HepG2 (cell line): ENCODE results near the gene SPACA4. TPM values are rescaled to one million over a fixed set of nuclear protein-coding genes. Genes with fewer than 3 reads are reported as not detected.
A peak's percentile ranks its signal among the peaks of the same experiment; 100 is the strongest.

Experiments
- ARID3A ChIP-seq: IDR thresholded peaks from 2 replicates; pipeline ENCODE4 v1.6.1; 2012; ENCODE audit warnings: low read depth, low read length, improper control_type of control experiment
- BCL6 ChIP-seq: IDR thresholded peaks from 2 replicates; pipeline ENCODE4 v1.6.1; 2016; ENCODE audit warnings: missing genetic modification reagents, missing compliant biosample characterization
- DPF2 ChIP-seq: sonication (generic); formaldehyde crosslinking; IDR thresholded peaks from 2 replicates; pipeline ENCODE4 v1.4.0; 2020; ENCODE audit warnings: mild to moderate bottlenecking, low read depth, missing genetic modification reagents, borderline replicate concordance
- HNF1B ChIP-seq: sonication (generic); formaldehyde crosslinking; IDR thresholded peaks from 2 replicates; pipeline ENCODE4 v1.5.1; 2020; ENCODE audit warnings: mild to moderate bottlenecking, moderate library complexity, missing genetic modification reagents
- NFKB2 ChIP-seq: sonication (generic); formaldehyde crosslinking; IDR thresholded peaks from 2 replicates; pipeline ENCODE4 v1.4.0; 2020; ENCODE audit warnings: missing genetic modification reagents, borderline replicate concordance
- ONECUT2 ChIP-seq: sonication (generic); formaldehyde crosslinking; IDR thresholded peaks from 2 replicates; pipeline ENCODE4 v1.4.0; 2020; ENCODE audit warnings: missing genetic modification reagents
- PBX2 ChIP-seq: IDR thresholded peaks from 2 replicates; pipeline ENCODE4 v1.6.1; 2016; ENCODE audit warnings: control low read depth
- PLSCR1 ChIP-seq: sonication (generic); formaldehyde crosslinking; IDR thresholded peaks from 2 replicates; pipeline ENCODE4 v1.5.0; 2020; ENCODE audit warnings: missing genetic modification reagents, mild to moderate bottlenecking, borderline replicate concordance
- RNF219 ChIP-seq: sonication (generic); formaldehyde crosslinking; IDR thresholded peaks from 2 replicates; pipeline ENCODE4 v1.5.0; 2020; ENCODE audit warnings: mild to moderate bottlenecking, missing genetic modification reagents
- SNAI1 ChIP-seq: sonication (generic); formaldehyde crosslinking; IDR thresholded peaks from 2 replicates; pipeline ENCODE4 v1.5.0; 2020; ENCODE audit warnings: mild to moderate bottlenecking, missing genetic modification reagents, borderline replicate concordance
- STAT6 ChIP-seq: sonication (generic); formaldehyde crosslinking; IDR thresholded peaks from 2 replicates; pipeline ENCODE4 v1.4.0; 2020; ENCODE audit warnings: missing genetic modification reagents, mild to moderate bottlenecking, borderline replicate concordance
- U2AF1 ChIP-seq: fragments of 200-400 bp; formaldehyde crosslinking; optimal IDR thresholded peaks from 2 replicates; pipeline ENCODE3; 2017; ENCODE audit warnings: mild to moderate bottlenecking, low read depth, low read length
- ZNF18 ChIP-seq: sonication (generic); formaldehyde crosslinking; IDR thresholded peaks from 2 replicates; pipeline ENCODE4 v1.8.0; 2022; ENCODE audit warnings: mild to moderate bottlenecking, missing genetic modification reagents; ENCODE audit not compliant: insufficient replicate concordance
- polyA plus RNA-seq, 8 experiments: library from polyadenylated mRNA; depleted of rRNA in 3 of 8; stranded (reverse) in 7 of 8; unstranded in 1 of 8; fragments of >200 nt; fragmentation: Illumina TruSeq in 4 of 8; extraction: Trizol in 4 of 8; gene quantifications; 2 replicates each; pipeline versions ENCODE4 v1.2.1 to v1.2.3, GENCODE V29; 2011 to 2016; ENCODE audit warnings: low read depth in 4 of 8, missing spikeins in 1 of 8, mixed read lengths in 1 of 8; ENCODE audit not compliant: insufficient read depth in 1 of 8
- total RNA-seq, 5 experiments: library from RNA; depleted of rRNA; stranded (reverse); fragments of >200 nt; fragmentation: Illumina TruSeq; extraction: Trizol; gene quantifications; 2 replicates each; pipeline ENCODE4 v1.2.3, GENCODE V29; 2016; ENCODE audit warnings: low read depth in 1 of 5

SPACA4 gene
- total and polyA plus RNA-seq, 2 of the 13 experiments (the other 11 are each of a cell fraction or from before 2014, with no cell fraction given), result not detected

- TF ChIP-seq ZNF18 (CRISPR knock-in tag) (no peak), PBX2 (peak; percentile 48; the same call in 1 of the 2 replicates), U2AF1 (no peak), PLSCR1 (CRISPR knock-in tag) (no peak), NFKB2 (CRISPR knock-in tag) (no peak), ARID3A (peak; percentile 58; the same call in 1 of the 2 replicates), RNF219 (no peak), DPF2 (CRISPR knock-in tag) (no peak), STAT6 (CRISPR knock-in tag) (no peak), SNAI1 (CRISPR knock-in tag) (no peak), ONECUT2 (CRISPR knock-in tag) (no peak), HNF1B (no peak), BCL6 (0 out of 2 replicates have a peak, but pooled peaks have one; percentile 21)
Measured at GRCh38 chr19:48571378-48572162, 35.0 kb upstream of the SPACA4 start (continued).
